ENCODE measurements around the gene OR51G2. TPM values are rescaled to one million over a fixed set of nuclear protein-coding genes. Genes with fewer than 3 reads are reported as not detected.
A peak's percentile ranks its signal among the peaks of the same experiment; 100 is the strongest.

The OR51G2 gene
- total RNA-seq, 1 experiment from 2014 or later: not detected

DNA sequence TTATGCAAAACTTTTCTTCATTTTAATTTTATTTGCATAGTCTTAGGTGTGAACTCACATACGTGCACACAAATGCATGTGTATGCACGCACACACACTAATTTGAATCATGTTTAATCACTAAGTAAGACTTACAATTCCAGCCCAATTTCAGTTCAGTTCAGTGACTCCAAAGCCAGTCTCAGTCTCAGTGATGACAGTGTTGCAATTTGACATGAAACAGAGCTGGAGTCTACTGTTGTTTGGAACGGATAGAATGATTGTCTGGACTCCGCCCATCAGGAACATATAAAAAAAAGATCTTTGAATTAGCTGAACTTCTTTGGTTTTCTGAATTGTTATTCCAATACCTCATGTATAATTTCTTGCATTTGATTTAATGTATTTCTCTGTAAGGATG lies 55.3 kb downstream of the OR51G2 start:
- Histone ChIP-seq H2AK5ac (ENCODE audit: insufficient read length, low read length) (no peak overlapping the region), H3T11ph (ENCODE audit: low read length) (no peak overlapping the region), H3K4me1 (ENCODE audit: insufficient read depth, low read length) (peaks cover 2% of the 10 kb centered on the region), H3K79me1 (ENCODE audit: insufficient read depth, low read depth, low read length, poor library complexity, severe bottlenecking) (no peaks in the 10 kb centered on the region), H3K79me2 (ENCODE audit: insufficient read depth, low read length) (no peaks in the 10 kb centered on the region), H3K23me2 (ENCODE audit: insufficient read length, low read depth, low read length, poor library complexity, severe bottlenecking) (no peaks in the 10 kb centered on the region), H3K27me3 (ENCODE audit: insufficient read depth, low read length) (no peaks in the 10 kb centered on the region), H4K91ac (ENCODE audit: insufficient read length, low read depth, low read length) (no peak overlapping the region), H3K27ac (ENCODE audit: insufficient read length, low read depth, low read length) (no peak overlapping the region), H3K9me3 (ENCODE audit: control insufficient read depth, low read depth, low read length) (no peaks in the 10 kb centered on the region), H4K8ac (replicated peaks; ENCODE audit: insufficient read length, low read depth, low read length) (no peak overlapping the region), H3K4ac (ENCODE audit: low read depth, low read length) (no peak overlapping the region), H4K5ac (ENCODE audit: insufficient read length, low read depth, low read length) (no peak overlapping the region), H2BK20ac (ENCODE audit: low read depth, low read length, poor library complexity, severe bottlenecking) (no peak overlapping the region), H2BK12ac (ENCODE audit: insufficient read length, low read depth, low read length) (no peak overlapping the region), H2BK120ac (ENCODE audit: low read depth, low read length, poor library complexity, severe bottlenecking) (no peak overlapping the region), H2BK15ac (ENCODE audit: low read depth, low read length) (no peak overlapping the region), H3K14ac (ENCODE audit: insufficient read depth, low read length) (no peak overlapping the region), H3K9ac (ENCODE audit: extremely low read depth, insufficient read length, low read length) (no peak overlapping the region), H3K4me2 (ENCODE audit: insufficient read depth, insufficient read length, low read length) (no peak overlapping the region), H3K18ac (ENCODE audit: insufficient read length, low read depth, low read length) (no peak overlapping the region), H2BK5ac (ENCODE audit: insufficient read length, low read length) (no peak overlapping the region), H3K23ac (ENCODE audit: insufficient read length, low read depth, low read length) (no peak overlapping the region), H4K20me1 (ENCODE audit: control insufficient read depth, insufficient read depth, insufficient read length) (no peaks in the 10 kb centered on the region), H2AFZ (ENCODE audit: low read length) (no peak overlapping the region), H3K56ac (ENCODE audit: insufficient read length, low read depth, low read length) (no peak overlapping the region)
- H3K4me1 Mint-ChIP-seq: peaks cover 38 to 41% of the 10 kb centered on the region in 2 experiments
- peaks cover 0 to 12% (median 4%) of the 10 kb centered on the region in 3 experiments; a peak in 4 of 7 replicates for H3K36me3 Mint-ChIP-seq (ENCODE audit: insufficient read depth in 1 of 3, low read depth in 3 of 3)
- H3K27ac Mint-ChIP-seq: peak overlapping the region in 1 of 3 experiments; percentile 86; a peak in 2 of 7 replicates
- no peak for DNase-seq
- no CpG with 5 or more reads among the region's 4 CpGs for WGBS (ENCODE audit: extremely low coverage, insufficient read length, low lambda C conversion rate)
- no peak overlapping the region for H3K4me3 Mint-ChIP-seq
- peaks cover 6 to 7% of the 10 kb centered on the region in 2 experiments for H3K9me3 Mint-ChIP-seq
- H3K27me3 Mint-ChIP-seq (ENCODE audit: low read depth): peaks cover 2% of the 10 kb centered on the region; the same call in 1 of the 2 replicates
- TF ChIP-seq, protein P1, sequence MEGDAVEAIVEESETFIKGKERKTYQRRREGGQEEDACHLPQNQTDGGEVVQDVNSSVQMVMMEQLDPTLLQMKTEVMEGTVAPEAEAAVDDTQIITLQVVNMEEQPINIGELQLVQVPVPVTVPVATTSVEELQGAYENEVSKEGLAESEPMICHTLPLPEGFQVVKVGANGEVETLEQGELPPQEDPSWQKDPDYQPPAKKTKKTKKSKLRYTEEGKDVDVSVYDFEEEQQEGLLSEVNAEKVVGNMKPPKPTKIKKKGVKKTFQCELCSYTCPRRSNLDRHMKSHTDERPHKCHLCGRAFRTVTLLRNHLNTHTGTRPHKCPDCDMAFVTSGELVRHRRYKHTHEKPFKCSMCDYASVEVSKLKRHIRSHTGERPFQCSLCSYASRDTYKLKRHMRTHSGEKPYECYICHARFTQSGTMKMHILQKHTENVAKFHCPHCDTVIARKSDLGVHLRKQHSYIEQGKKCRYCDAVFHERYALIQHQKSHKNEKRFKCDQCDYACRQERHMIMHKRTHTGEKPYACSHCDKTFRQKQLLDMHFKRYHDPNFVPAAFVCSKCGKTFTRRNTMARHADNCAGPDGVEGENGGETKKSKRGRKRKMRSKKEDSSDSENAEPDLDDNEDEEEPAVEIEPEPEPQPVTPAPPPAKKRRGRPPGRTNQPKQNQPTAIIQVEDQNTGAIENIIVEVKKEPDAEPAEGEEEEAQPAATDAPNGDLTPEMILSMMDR (conservative IDR thresholded peaks at IDR 0.05): no peak

Other genes with a start within 250 kb of the OR51G2 start
- gene OR51E2, start 221.5 kb downstream of the OR51G2 start, total RNA-seq (2021): not detected in 2 replicates
- not detected in 2 replicates for gene MMP26, start 214.6 kb downstream of the OR51G2 start, total RNA-seq (2021)
- not detected in 2 replicates for gene OR51F1, start 149.4 kb downstream of the OR51G2 start, total RNA-seq (2021)
- gene OR52R1, start 115.0 kb downstream of the OR51G2 start, total RNA-seq (2021): not detected in 2 replicates
- not detected in 2 replicates for gene OR51F2, start 98.0 kb downstream of the OR51G2 start, total RNA-seq (2021)
- not detected in 2 replicates for gene OR51S1, start 70.1 kb downstream of the OR51G2 start, total RNA-seq (2021)
- not detected in 2 replicates for gene OR51T1, start 37.5 kb downstream of the OR51G2 start, total RNA-seq (2021)
- not detected in 2 replicates for gene OR51A7, start 15.6 kb downstream of the OR51G2 start, total RNA-seq (2021)
- gene OR51G1, start 5.0 kb upstream of the OR51G2 start, total RNA-seq (2021): not detected in 2 replicates
- not detected in 2 replicates for gene OR51A4, start 28.3 kb upstream of the OR51G2 start, total RNA-seq (2021)
- not detected in 2 replicates for gene OR51A2, start 36.4 kb upstream of the OR51G2 start, total RNA-seq (2021)
- gene OR51L1, start 75.5 kb upstream of the OR51G2 start, total RNA-seq (2021): not detected in 2 replicates
- not detected in 2 replicates for gene OR52J3, start 127.2 kb upstream of the OR51G2 start, total RNA-seq (2021)
- gene OR52E2, start 140.3 kb upstream of the OR51G2 start, total RNA-seq (2021): not detected in 2 replicates
- gene OR52E1, start 150.2 kb upstream of the OR51G2 start, total RNA-seq (2021): not detected in 2 replicates
- not detected in 2 replicates for gene OR52A5, start 219.0 kb upstream of the OR51G2 start, total RNA-seq (2021)
- 0.09 and 0.42 TPM in 2 replicates for gene OR52A1, start 235.4 kb upstream of the OR51G2 start, total RNA-seq (2021)

Data from H9 (cell line).